Skeletal muscle satellite cell (primary cell): ENCODE results near the gene GCG.

ENCODE experiments used
- H3K27me3 ChIP-seq: 2 replicates; pipeline ENCODE4 v1.7.0; 2013; ENCODE audit warnings: low read length; ENCODE audit not compliant: control insufficient read depth, insufficient read depth
- H3K36me3 ChIP-seq: 2 replicates; pipeline ENCODE4 v1.7.0; 2013; ENCODE audit warnings: mild to moderate bottlenecking, control low read depth, low read length; ENCODE audit not compliant: insufficient read depth
- H3K4me1 ChIP-seq: 2 replicates; pipeline ENCODE4 v1.7.0; 2013; ENCODE audit warnings: low read length; ENCODE audit not compliant: control insufficient read depth, insufficient read depth
- H3K4me2 ChIP-seq: 2 replicates; pipeline ENCODE4 v1.7.0; 2013; ENCODE audit warnings: mild to moderate bottlenecking, low read length
- H3K4me3 ChIP-seq: 2 replicates; pipeline ENCODE4 v1.7.0; 2013; ENCODE audit warnings: low read length
- H3K9ac ChIP-seq: 2 replicates; pipeline ENCODE4 v1.7.0; 2013; ENCODE audit warnings: mild to moderate bottlenecking, low read depth, low read length, moderate library complexity
- H3K9me3 ChIP-seq: replicated peaks from 2 replicates; pipeline ENCODE4 v1.7.0; 2013; ENCODE audit warnings: mild to moderate bottlenecking, control low read depth, low read length

GCG gene

DNA sequence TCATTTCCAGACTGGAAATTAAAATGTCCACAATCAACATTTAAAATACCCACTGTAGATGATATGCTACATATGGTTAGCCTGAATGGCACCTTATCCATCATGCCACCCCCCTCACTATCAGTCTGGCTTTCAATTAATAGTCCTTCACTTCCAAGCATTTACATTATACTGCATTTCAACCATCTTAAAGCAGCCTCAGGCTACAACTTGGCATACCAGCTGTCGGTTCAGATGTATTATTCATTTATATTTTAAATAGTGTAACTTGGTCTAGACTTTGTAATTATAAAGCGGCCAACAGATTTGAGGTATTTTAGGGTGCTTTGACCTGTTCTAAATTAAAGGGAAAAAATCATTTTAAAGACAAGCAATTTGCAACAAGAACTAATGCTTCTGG, 2.6 kb downstream of the GCG start:
- Histone ChIP-seq H3K27me3 (peaks cover 1% of the 10 kb centered on the region), H3K4me2 (no peak overlapping the region), H3K9me3 (no peaks in the 10 kb centered on the region), H3K36me3 (no peaks in the 10 kb centered on the region), H3K4me3 (no peak overlapping the region), H3K9ac (no peak overlapping the region), H3K4me1 (peaks cover 4% of the 10 kb centered on the region)

GRCh38 chr2:162148956-162149355, 3.1 kb downstream of the GCG start:
- Histone ChIP-seq H3K4me3 (no peak overlapping the region), H3K9ac (no peak overlapping the region), H3K27me3 (no peaks in the 10 kb centered on the region), H3K4me2 (no peak overlapping the region), H3K4me1 (peaks cover 4% of the 10 kb centered on the region), H3K9me3 (no peaks in the 10 kb centered on the region), H3K36me3 (no peaks in the 10 kb centered on the region)

DNA sequence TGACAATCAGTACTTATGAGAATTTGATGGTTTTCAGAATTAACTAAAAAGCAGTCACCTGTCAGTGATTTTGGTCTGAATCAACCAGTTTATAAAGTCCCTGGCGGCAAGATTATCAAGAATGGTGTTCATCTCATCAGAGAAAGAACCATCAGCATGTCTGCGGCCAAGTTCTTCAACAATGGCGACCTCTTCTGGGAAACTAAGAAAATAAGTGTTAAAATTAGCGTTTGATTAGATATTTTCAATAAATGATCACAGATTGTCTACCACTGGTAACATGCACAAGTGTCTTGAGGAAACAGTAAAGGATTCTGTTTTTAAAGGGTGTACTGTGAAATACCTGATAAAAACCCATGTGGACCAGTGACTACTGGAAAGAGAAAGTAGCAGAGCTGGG, 8.1 kb downstream of the GCG start:
- no peaks in the 10 kb centered on the region for H3K27me3 ChIP-seq

DNA sequence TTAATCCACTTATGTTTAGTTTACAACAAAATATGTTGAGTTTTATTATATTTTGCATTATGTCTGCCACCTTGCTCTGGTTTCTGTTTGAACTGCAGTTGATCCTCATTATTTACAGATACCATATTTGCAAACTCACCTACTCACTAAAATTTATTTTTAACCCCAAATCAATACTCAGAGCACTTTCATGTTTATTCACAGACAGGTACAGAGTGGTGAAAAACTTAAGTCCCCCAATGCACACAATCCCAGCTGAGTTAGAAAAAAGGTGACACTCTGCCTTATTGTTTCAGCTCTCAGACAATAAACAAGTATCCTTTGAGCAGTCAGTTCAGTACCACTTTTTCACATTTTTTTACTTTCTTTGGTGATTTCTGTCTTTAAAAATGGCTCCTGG, 13.7 kb downstream of the GCG start:
- Histone ChIP-seq H3K9me3 (no peaks in the 10 kb centered on the region), H3K27me3 (no peaks in the 10 kb centered on the region), H3K4me1 (no peaks in the 10 kb centered on the region), H3K4me2 (no peak overlapping the region), H3K4me3 (no peak overlapping the region), H3K36me3 (no peaks in the 10 kb centered on the region), H3K9ac (no peak overlapping the region)

More for the DNA sequence above, 8.1 kb downstream of the GCG start:
- Histone ChIP-seq H3K36me3 (no peaks in the 10 kb centered on the region), H3K4me1 (peaks cover 4% of the 10 kb centered on the region), H3K9ac (no peak overlapping the region), H3K4me3 (no peak overlapping the region), H3K4me2 (no peak overlapping the region), H3K9me3 (no peaks in the 10 kb centered on the region)

DNA sequence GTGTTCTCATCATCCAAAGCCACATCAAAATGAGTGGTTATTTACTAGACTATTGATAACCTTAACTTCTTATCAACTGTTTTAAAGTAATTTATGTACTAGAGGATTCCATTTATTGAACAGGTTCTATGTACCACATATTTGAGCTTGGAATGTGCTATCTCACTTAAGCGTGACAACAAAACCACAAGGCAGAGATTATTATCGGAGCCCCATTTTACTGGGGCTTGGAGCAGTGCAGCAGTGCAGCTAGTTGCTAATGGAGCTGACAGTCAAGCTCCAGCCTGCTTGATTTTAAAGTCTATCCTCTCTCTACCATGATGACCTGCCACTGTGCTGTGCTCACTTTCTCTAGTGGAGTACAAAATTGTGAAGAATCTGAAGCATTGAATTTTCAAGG, 24.6 kb downstream of the GCG start:
- Histone ChIP-seq H3K9ac (no peak overlapping the region), H3K4me2 (no peak overlapping the region), H3K36me3 (no peaks in the 10 kb centered on the region), H3K9me3 (no peaks in the 10 kb centered on the region), H3K4me1 (no peaks in the 10 kb centered on the region), H3K27me3 (peaks cover 7% of the 10 kb centered on the region), H3K4me3 (no peak overlapping the region)

DNA sequence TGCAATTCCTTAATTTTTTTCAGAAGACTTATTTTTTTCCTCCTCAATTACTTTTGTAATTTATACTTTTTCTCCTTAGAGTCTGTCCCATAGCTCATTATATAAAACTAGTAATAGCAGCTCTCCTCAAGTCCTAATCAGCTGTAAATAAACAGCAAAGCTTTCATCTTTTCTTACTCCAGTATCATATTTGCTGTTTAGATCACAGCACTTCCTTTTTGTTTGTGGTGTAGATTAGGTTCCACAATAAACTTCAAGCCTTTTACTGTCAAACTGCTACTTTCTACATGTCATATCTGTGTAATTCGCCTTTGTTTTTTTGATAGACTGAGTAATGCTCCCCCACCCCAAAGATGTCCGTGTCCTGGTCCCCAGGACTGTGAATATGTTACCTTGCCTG, 25.5 kb downstream of the GCG start:
- H3K27me3 ChIP-seq: peaks cover 7% of the 10 kb centered on the region
- H3K36me3 ChIP-seq: no peaks in the 10 kb centered on the region
- no peaks in the 10 kb centered on the region for H3K4me1 ChIP-seq
- H3K4me2 ChIP-seq: no peak overlapping the region
- no peak overlapping the region for H3K4me3 ChIP-seq
- H3K9ac ChIP-seq: no peak overlapping the region
- H3K9me3 ChIP-seq: no peaks in the 10 kb centered on the region

DNA sequence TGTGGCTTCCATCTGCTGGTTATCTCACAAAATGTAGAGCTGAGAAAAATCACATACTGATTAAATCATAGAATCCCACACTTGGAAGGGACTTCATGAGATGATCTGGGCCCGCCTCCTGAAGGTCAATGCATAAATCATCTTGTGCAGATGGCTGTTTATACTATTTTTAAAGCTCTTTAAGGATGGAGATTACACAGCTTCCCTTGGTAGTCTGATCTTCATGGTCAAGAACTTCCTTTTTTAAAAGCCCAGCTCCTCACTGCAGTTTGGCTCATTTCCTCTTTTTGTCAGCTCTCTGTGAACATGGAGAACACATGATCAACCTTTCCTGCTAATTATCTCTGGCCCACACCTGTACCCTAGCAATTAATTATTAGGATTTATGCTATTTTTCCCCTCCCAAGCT, 25.9 kb downstream of the GCG start:
- H3K4me2 ChIP-seq: no peak overlapping the region
- H3K9me3 ChIP-seq: no peaks in the 10 kb centered on the region
- H3K4me3 ChIP-seq: no peak overlapping the region

GRCh38 chr2:162125138-162125537, 26.9 kb downstream of the GCG start:
- Histone ChIP-seq H3K27me3 (peaks cover 7% of the 10 kb centered on the region), H3K36me3 (no peaks in the 10 kb centered on the region), H3K4me1 (no peaks in the 10 kb centered on the region), H3K9me3 (no peaks in the 10 kb centered on the region), H3K4me2 (no peak overlapping the region), H3K9ac (no peak overlapping the region), H3K4me3 (no peak overlapping the region)

More for the DNA sequence above, 25.9 kb downstream of the GCG start:
- Histone ChIP-seq H3K36me3 (no peaks in the 10 kb centered on the region), H3K27me3 (peaks cover 7% of the 10 kb centered on the region), H3K9ac (no peak overlapping the region), H3K4me1 (no peaks in the 10 kb centered on the region)

DNA sequence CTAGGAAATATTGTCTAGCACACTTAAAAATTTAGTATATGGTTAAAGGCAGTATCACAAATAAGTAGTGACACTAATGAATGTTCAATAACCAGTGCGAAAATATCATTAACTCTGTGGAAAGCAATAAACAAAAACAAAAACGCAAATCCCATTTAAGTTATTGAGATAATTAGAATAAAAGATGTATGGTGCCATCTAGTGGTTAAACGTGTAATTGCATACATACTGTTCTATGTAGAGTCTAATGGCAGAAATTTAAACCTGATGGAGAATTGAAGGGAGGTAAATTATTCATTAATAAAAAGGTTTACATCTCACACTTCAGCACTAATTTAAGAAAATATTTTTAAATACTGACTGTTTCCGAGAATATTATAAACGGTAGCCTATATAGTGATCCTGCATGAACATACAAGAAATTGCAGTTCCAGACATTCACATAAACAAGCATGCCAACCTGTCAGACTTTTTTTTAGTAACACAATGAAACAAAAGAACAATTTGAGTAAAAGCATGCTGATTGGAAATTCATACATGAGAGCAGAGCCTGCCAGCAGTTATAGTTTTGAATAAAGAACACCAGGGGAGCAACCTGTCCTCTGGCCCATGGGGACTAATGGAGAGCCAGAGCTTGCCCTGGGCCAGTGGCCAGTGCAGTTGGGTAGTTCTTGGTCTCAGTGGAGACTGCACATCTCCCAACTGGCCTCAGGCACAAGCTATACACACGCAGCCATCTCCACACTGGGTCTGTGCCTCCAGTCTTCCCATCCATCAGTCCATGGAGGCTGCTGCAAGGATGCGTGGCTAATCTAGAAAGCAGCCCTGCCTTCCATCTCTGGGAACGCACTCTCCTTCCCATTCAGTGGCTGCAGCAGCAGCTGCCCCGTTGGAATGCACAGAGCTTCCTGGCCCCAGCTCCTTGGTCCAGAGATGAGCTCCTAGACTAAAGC, 28.0 kb downstream of the GCG start:
- Histone ChIP-seq H3K9ac (no peak overlapping the region), H3K4me1 (peaks cover 3% of the 10 kb centered on the region), H3K36me3 (no peaks in the 10 kb centered on the region), H3K4me2 (no peak overlapping the region), H3K4me3 (no peak overlapping the region), H3K9me3 (no peaks in the 10 kb centered on the region), H3K27me3 (peaks cover 7% of the 10 kb centered on the region)

GRCh38 chr2:162118166-162119031, 33.6 kb downstream of the GCG start:
- Histone ChIP-seq H3K36me3 (no peaks in the 10 kb centered on the region), H3K4me1 (peaks cover 32% of the 10 kb centered on the region), H3K27me3 (no peaks in the 10 kb centered on the region), H3K9me3 (peaks cover 10% of the 10 kb centered on the region), H3K9ac (peak overlapping the region; percentile 38), H3K4me2 (peak overlapping the region; percentile 64), H3K4me3 (peak overlapping the region; percentile 1)

- Histone ChIP-seq H3K9me3 (peaks cover 10% of the 10 kb centered on the region), H3K27me3 (no peaks in the 10 kb centered on the region), H3K4me1 (peaks cover 39% of the 10 kb centered on the region), H3K4me2 (no peak overlapping the region), H3K4me3 (no peak overlapping the region), H3K9ac (no peak overlapping the region), H3K36me3 (no peaks in the 10 kb centered on the region)
These were observed 35.7 kb downstream of the GCG start for GRCh38 chr2:162116352-162116751.
